H1 (cell line): ENCODE measurements around the gene NRROS. TPM values are rescaled to one million over a fixed set of nuclear protein-coding genes. Genes with fewer than 3 reads are reported as not detected.

Source experiments
- CTCF ChIA-PET: fragments of 300-600 bp; sonication (Branson Sonifier 250); formaldehyde crosslinking; loops from one replicate; lab custom pipeline; 2021; ENCODE audit not compliant: partially characterized antibody; lab: Charles Lee
- POLR2A ChIA-PET: fragments of 300-600 bp; sonication (Branson Sonifier 250); formaldehyde crosslinking; loops from one replicate; lab custom pipeline; 2021; ENCODE audit warnings: inconsistent platforms; ENCODE audit not compliant: partially characterized antibody; lab: Charles Lee
- DNase-seq, 2 experiments: peaks; one replicate each; pipeline versions ENCODE4 v3.0.0 to v3.0.0-alpha.2; 2010 to 2022; ENCODE audit warnings: low spot score in 2 of 2, low read depth in 1 of 2, mixed read lengths in 1 of 2
- FAIRE-seq: peaks from 2 replicates; lab custom pipeline; 2011; peaks lifted over from hg19 to GRCh38; lab: Jason Lieb, UNC
- H2AFZ ChIP-seq: 2 replicates; pipeline ENCODE4 v1.8.1; 2012; ENCODE audit warnings: low read length, inconsistent platforms
- H2AK5ac ChIP-seq: 2 replicates; pipeline ENCODE4 v1.6.1; 2013; ENCODE audit warnings: low read depth, low read length
- H2BK120ac ChIP-seq: replicated peaks from 2 replicates; pipeline ENCODE3; 2013; ENCODE audit warnings: low read depth, low read length, inconsistent platforms
- H2BK12ac ChIP-seq: 2 replicates; pipeline ENCODE4 v1.6.1; 2013; ENCODE audit warnings: low read depth, low read length
- H2BK15ac ChIP-seq: 2 replicates; pipeline ENCODE4 v1.6.1; 2013; ENCODE audit warnings: low read length
- H2BK20ac ChIP-seq: 2 replicates; pipeline ENCODE4 v1.6.1; 2013; ENCODE audit warnings: low read length
- H2BK5ac ChIP-seq: 2 replicates; pipeline ENCODE4 v1.6.1; 2013; ENCODE audit warnings: low read depth, low read length
- H3K14ac ChIP-seq: 2 replicates; pipeline ENCODE4 v1.6.1; 2013; ENCODE audit warnings: inconsistent platforms; ENCODE audit not compliant: insufficient read length
- H3K18ac ChIP-seq: 2 replicates; pipeline ENCODE4 v1.6.1; 2013; ENCODE audit warnings: low read length; ENCODE audit errors: extremely low read depth
- H3K23ac ChIP-seq: 2 replicates; pipeline ENCODE4 v1.6.1; 2013; ENCODE audit warnings: inconsistent platforms; ENCODE audit not compliant: insufficient read length
- H3K23me2 ChIP-seq: 2 replicates; pipeline ENCODE4 v1.6.1; 2013; ENCODE audit warnings: low read depth, low read length
- H3K27ac ChIP-seq: 2 replicates; pipeline ENCODE4 v1.6.1; 2011; ENCODE audit warnings: low read depth, low read length, inconsistent platforms
- H3K27me3 ChIP-seq, 4 experiments: replicated peaks in 1 of 4; 1 replicate in 1 of 4; 2 replicates in 3 of 4; pipeline versions ENCODE4 v1.6.1 to v1.8.1; 2011 to 2013; ENCODE audit warnings: low read length in 3 of 4, mild to moderate bottlenecking in 3 of 4, inconsistent platforms in 2 of 4, mixed read lengths in 2 of 4, moderate library complexity in 1 of 4; ENCODE audit not compliant: control insufficient read depth in 3 of 4, insufficient read depth in 3 of 4; ENCODE audit errors: extremely low read depth in 1 of 4
- H3K36me3 ChIP-seq, 4 experiments: 2 replicates each; pipeline versions ENCODE4 v1.6.1 to v1.8.1; 2011 to 2013; ENCODE audit warnings: mild to moderate bottlenecking in 4 of 4, low read length in 3 of 4, moderate library complexity in 2 of 4, control low read depth in 1 of 4, inconsistent platforms in 1 of 4; ENCODE audit not compliant: insufficient read depth in 4 of 4, control insufficient read depth in 2 of 4
- H3K4ac ChIP-seq: replicated peaks from 2 replicates; pipeline ENCODE3; 2013; ENCODE audit warnings: low read length, low read depth, mixed read lengths, inconsistent platforms; ENCODE audit not compliant: insufficient read length
- H3K4me1 ChIP-seq, 4 experiments: replicated peaks in 1 of 4; 1 replicate in 1 of 4; 2 replicates in 3 of 4; pipeline versions ENCODE4 v1.6.1 to v1.8.1; 2011 to 2013; ENCODE audit warnings: low read length in 3 of 4, inconsistent platforms in 2 of 4, mixed read lengths in 1 of 4; ENCODE audit not compliant: insufficient read depth in 4 of 4, control insufficient read depth in 3 of 4
- H3K4me2 ChIP-seq, 2 experiments: 2 replicates each; pipeline versions ENCODE4 v1.6.1 to v1.8.1; 2011 to 2013; ENCODE audit warnings: low read depth in 2 of 2, low read length in 2 of 2, control low read depth in 1 of 2, inconsistent platforms in 1 of 2, mild to moderate bottlenecking in 1 of 2; ENCODE audit not compliant: insufficient read depth in 1 of 2
- H3K4me3 ChIP-seq, 4 experiments: fragments of 200-600, 300-600 bp in 1 of 4; sonication (generic), shearing (Covaris generic), sonication (Bioruptor Twin) in 1 of 4; 2 replicates each; pipeline versions ENCODE4 v1.5.1 to v1.8.1; 2011 to 2016; ENCODE audit warnings: low read length in 4 of 4, low read depth in 3 of 4, control low read depth in 2 of 4, inconsistent platforms in 2 of 4, mild to moderate bottlenecking in 2 of 4, mixed read lengths in 1 of 4, moderate library complexity in 1 of 4; ENCODE audit not compliant: insufficient read depth in 2 of 4; ENCODE audit errors: extremely low read depth in 1 of 4
- H3K56ac ChIP-seq: replicated peaks from 2 replicates; pipeline ENCODE3; 2013; ENCODE audit warnings: low read depth, mild to moderate bottlenecking, mixed read lengths, low read length, inconsistent platforms; ENCODE audit not compliant: insufficient read length
- H3K79me1 ChIP-seq: 2 replicates; pipeline ENCODE4 v1.6.1; 2013; ENCODE audit warnings: low read depth, low read length, control low read depth
- H3K79me2 ChIP-seq, 2 experiments: 2 replicates each; pipeline versions ENCODE4 v1.6.1 to v1.8.1; 2012 to 2013; ENCODE audit warnings: low read length in 2 of 2, mild to moderate bottlenecking in 2 of 2, inconsistent platforms in 1 of 2; ENCODE audit not compliant: insufficient read depth in 2 of 2, control insufficient read depth in 1 of 2
- H3K9ac ChIP-seq, 4 experiments: replicated peaks in 1 of 4; 1 replicate in 1 of 4; 2 replicates in 3 of 4; pipeline versions ENCODE4 v1.6.1 to v1.8.1; 2011 to 2013; ENCODE audit warnings: low read depth in 3 of 4, low read length in 3 of 4, control low read depth in 2 of 4, mild to moderate bottlenecking in 2 of 4, moderate library complexity in 2 of 4, inconsistent platforms in 1 of 4; ENCODE audit errors: extremely low read depth in 1 of 4
- H3K9me3 ChIP-seq, 2 experiments: 2 replicates each; pipeline versions ENCODE4 v1.6.1 to v1.8.1; 2012 to 2013; ENCODE audit warnings: mild to moderate bottlenecking in 2 of 2, moderate library complexity in 2 of 2, control low read depth in 1 of 2, inconsistent platforms in 1 of 2, low read depth in 1 of 2, low read length in 1 of 2, mixed read lengths in 1 of 2; ENCODE audit not compliant: insufficient read depth in 2 of 2
- H4K20me1 ChIP-seq, 2 experiments: replicated peaks in 1 of 2; 2 replicates each; pipeline versions ENCODE3 to v1.8.1; 2011 to 2013; ENCODE audit warnings: inconsistent platforms in 2 of 2, low read length in 2 of 2, mild to moderate bottlenecking in 1 of 2; ENCODE audit not compliant: insufficient read depth in 2 of 2, control insufficient read depth in 1 of 2
- H4K5ac ChIP-seq: 2 replicates; pipeline ENCODE4 v1.6.1; 2013; ENCODE audit warnings: low read length, low read depth, mixed read lengths, inconsistent platforms; ENCODE audit not compliant: insufficient read length
- H4K8ac ChIP-seq: 2 replicates; pipeline ENCODE4 v1.8.0; 2013; ENCODE audit warnings: mild to moderate bottlenecking, moderate library complexity, low read length, inconsistent platforms; ENCODE audit not compliant: insufficient read depth; ENCODE audit errors: extremely low read depth
- H4K91ac ChIP-seq: replicated peaks from 2 replicates; pipeline ENCODE3; 2013; ENCODE audit warnings: low read length, mixed read lengths, inconsistent platforms; ENCODE audit not compliant: insufficient read length
- CBX5 ChIP-seq: fragments of 300-800, 300-1000 bp; sonication (generic); IDR thresholded peaks from 2 replicates; pipeline ENCODE4 v1.7.1; 2016; ENCODE audit warnings: antibody characterized with exemption, low read length, low read depth
- FOSL1 ChIP-seq: IDR thresholded peaks from 2 replicates; pipeline ENCODE4 v1.6.1; 2011; ENCODE audit warnings: mild to moderate bottlenecking, low read depth, low read length, moderate library complexity; ENCODE audit not compliant: insufficient read depth
- HDAC6 ChIP-seq: IDR thresholded peaks from one replicate; pipeline ENCODE4 v1.7.1; 2012; ENCODE audit warnings: low read depth, mild to moderate bottlenecking, inconsistent platforms, low read length, moderate library complexity
- NRF1 ChIP-seq: IDR thresholded peaks from 2 replicates; pipeline ENCODE4 v1.6.1; 2011; ENCODE audit warnings: mild to moderate bottlenecking, low read depth, low read length, improper control_type of control experiment
- POLR2A ChIP-seq, 2 experiments: IDR thresholded peaks; 1 replicate in 1 of 2; 2 replicates in 1 of 2; pipeline ENCODE4 v1.6.1; 2011; ENCODE audit warnings: low read depth in 2 of 2, low read length in 2 of 2, mild to moderate bottlenecking in 2 of 2; ENCODE audit errors: control extremely low read depth in 1 of 2
- SIN3A ChIP-seq, 2 experiments: IDR thresholded peaks in 1 of 2; conservative IDR thresholded peaks in 1 of 2; 2 replicates each; pipeline ENCODE4 v1.6.1; 2011 to 2012; ENCODE audit warnings: low read length in 2 of 2, improper control_type of control experiment in 1 of 2, low read depth in 1 of 2, mild to moderate bottlenecking in 1 of 2
- WGBS, 2 experiments: shearing (Covaris generic) in 1 of 2; methylation state at CpG; one replicate each; pipeline versions ENCODE4 v1.1.6 to v1.1.7; 2013 to 2015; ENCODE audit warnings: low lambda C conversion rate in 2 of 2, mixed read lengths in 2 of 2, inconsistent platforms in 1 of 2, low coverage in 1 of 2, missing lambda C conversion rate in 1 of 2; ENCODE audit not compliant: insufficient replicate concordance in 2 of 2, insufficient coverage in 1 of 2, insufficient read length in 1 of 2; ENCODE audit errors: extremely low coverage in 1 of 2, missing lambda C conversion rate in 1 of 2; 5-methylcytosine and 5-hydroxymethylcytosine counted together
- polyA plus RNA-seq, 7 experiments: library from polyadenylated mRNA; depleted of rRNA in 3 of 7; stranded (reverse) in 5 of 7; unstranded in 2 of 7; fragments of >200 nt in 5 of 7; fragments of 200-250 nt in 2 of 7; gene quantifications; 1 replicate in 5 of 7; 2 replicates in 1 of 7; 4 replicates in 1 of 7; pipeline versions ENCODE4 v1.2.1 to v1.2.3, GENCODE V29; 2011 to 2013; ENCODE audit warnings: missing spikeins in 2 of 7, mixed read lengths in 2 of 7
- total RNA-seq: library from RNA; stranded (reverse); fragmentation: NEBNext Ultra II Directional; extraction: Animal tissue kit (Norgen Biotek cat#: 25700); gene quantifications from 2 replicates; pipeline ENCODE4 v1.2.1, GENCODE V29; 2021

Gene NRROS
- total and polyA plus RNA-seq, 2 of the 8 experiments (the other 6 are each of a cell fraction or from before 2014, with no cell fraction given) = 5.3 to 7.3 TPM

DNA sequence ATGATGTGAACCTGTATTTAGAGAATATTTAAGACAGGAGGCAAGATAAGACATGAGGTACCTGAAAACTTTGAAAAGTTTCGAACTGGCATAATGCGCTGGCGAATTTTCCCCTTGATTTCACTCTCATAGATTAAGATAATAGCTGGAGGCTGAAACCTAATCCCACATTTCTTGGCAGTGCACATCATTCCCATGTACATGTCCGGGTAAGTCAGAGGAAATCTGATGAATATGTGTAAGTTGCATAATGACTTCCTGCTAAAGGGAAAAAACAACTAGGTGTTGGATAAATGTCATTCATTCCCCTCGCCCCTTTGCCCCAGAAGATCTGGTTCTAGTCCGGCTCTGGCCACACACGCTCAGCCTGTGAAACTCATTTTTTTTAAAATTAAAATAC is 69.0 kb downstream of the NRROS start:
- no peak overlapping the region for H2AK5ac ChIP-seq
- peaks cover 7% of the 10 kb centered on the region for H3K23me2 ChIP-seq
- FAIRE-seq = no peak
- no peaks in the 10 kb centered on the region for H3K79me1 ChIP-seq
- H2AFZ ChIP-seq = no peak overlapping the region
- H3K23ac ChIP-seq = no peak overlapping the region
- no peaks in the 10 kb centered on the region for H4K20me1 ChIP-seq
- 89% methylated on average over 7 of the region's 7 CpGs; no CpG with 5 or more reads in 1 of the 2 experiments for WGBS, 2 experiments
- no peaks in the 10 kb centered on the region; a peak in 2 of 7 replicates for H3K27me3 ChIP-seq
- H3K56ac ChIP-seq = no peak overlapping the region
- POLR2A ChIA-PET = no interaction called here
- H4K8ac ChIP-seq = no peak overlapping the region
- H2BK15ac ChIP-seq = no peak overlapping the region
- H2BK12ac ChIP-seq = no peak overlapping the region
- H3K14ac ChIP-seq = no peak overlapping the region
- H3K4me1 ChIP-seq = peaks cover 0 to 6% (median 3%) of the 10 kb centered on the region in 4 experiments; a peak in 4 of 7 replicates
- no peak overlapping the region for H3K9ac ChIP-seq
- H2BK5ac ChIP-seq = no peak overlapping the region
- no peak for TF ChIP-seq HDAC6
- no peak for TF ChIP-seq NRF1
- no peak for TF ChIP-seq POLR2A (IDR thresholded peaks at IDR 0.05; ENCODE audit: control extremely low read depth in 1 of 2, low read depth in 2 of 2, low read length in 2 of 2)
- no peak for TF ChIP-seq FOSL1
- no peak for TF ChIP-seq SIN3A (conservative IDR thresholded peaks at IDR 0.05 in 1 of 2, IDR thresholded peaks at IDR 0.05 in 1 of 2; ENCODE audit: low read depth in 1 of 2, low read length in 2 of 2)
- no peak for TF ChIP-seq CBX5
- no peak for DNase-seq
- no peak overlapping the region for H3K4me3 ChIP-seq
- H3K36me3 ChIP-seq = no peaks in the 10 kb centered on the region
- H2BK120ac ChIP-seq = no peak overlapping the region
- H3K4ac ChIP-seq = no peak overlapping the region
- H3K4me2 ChIP-seq = no peak overlapping the region
- no peaks in the 10 kb centered on the region for H3K79me2 ChIP-seq
- H3K18ac ChIP-seq = no peak overlapping the region
- no peak overlapping the region for H3K27ac ChIP-seq
- H3K9me3 ChIP-seq = no peaks in the 10 kb centered on the region
- no peak overlapping the region for H4K5ac ChIP-seq
- H2BK20ac ChIP-seq = no peak overlapping the region
- CTCF ChIA-PET = no interaction called here
- no peak overlapping the region for H4K91ac ChIP-seq
